Cardiac muscle cell (in vitro differentiated cells and primary cell): ENCODE results near the gene CCBE1. TPM values are rescaled to one million over a fixed set of nuclear protein-coding genes. Genes with fewer than 3 reads are reported as not detected.
A peak's percentile ranks its signal among the peaks of the same experiment; 100 is the strongest.
"Not testable (repeated sequence)": the region's sequence is repeated elsewhere in the genome, so short reads cannot be mapped to it uniquely, and the experiment has no call there.

Experiments used
- DNase-seq, 2 donors: peaks; one replicate each; pipeline versions ENCODE4 v3.0.0 to v3.0.0-alpha.2; 2010 to 2017; ENCODE audit warnings: low read depth in 1 of 2, low spot score in 1 of 2
- H3K27ac ChIP-seq: fragments of 200-600 bp; sonication (generic); 2 replicates; pipeline ENCODE4 v1.5.1; 2016
- H3K27me3 ChIP-seq: fragments of 200-600 bp; sonication (generic); 2 replicates; pipeline ENCODE4 v1.6.0; 2016; ENCODE audit warnings: control low read depth
- H3K36me3 ChIP-seq: fragments of 200-600 bp; sonication (generic); 2 replicates; pipeline ENCODE4 v1.5.1; 2016; ENCODE audit warnings: control low read depth
- H3K4me1 ChIP-seq: fragments of 200-600 bp; sonication (generic); 2 replicates; pipeline ENCODE4 v1.8.1; 2017; ENCODE audit warnings: low read depth, mild to moderate bottlenecking, mixed run types
- H3K4me3 ChIP-seq: fragments of 200-600 bp; sonication (generic); 2 replicates; pipeline ENCODE4 v1.5.1; 2016; ENCODE audit warnings: mild to moderate bottlenecking
- H3K9me3 ChIP-seq: fragments of 200-600 bp; sonication (generic); 2 replicates; pipeline ENCODE4 v1.5.1; 2017; ENCODE audit warnings: low read depth, mild to moderate bottlenecking, control low read depth
- polyA plus RNA-seq: library from polyadenylated mRNA; unstranded; fragments of >200 nt; fragmentation: Nextera tagmentation; extraction: Ambion mirVana; gene quantifications from 2 replicates; pipeline ENCODE4 v1.2.1, GENCODE V29; 2016
- total RNA-seq: library from RNA; depleted of rRNA; stranded (reverse); fragments of >200 nt; gene quantifications from 2 replicates; pipeline ENCODE4 v1.2.3, GENCODE V29; 2016
- TF ChIP-seq, protein P1 (sequence below): IDR thresholded peaks from 2 replicates; pipeline ENCODE4 v1.5.1; 2012; ENCODE audit warnings: low read depth, mild to moderate bottlenecking, low read length

The CCBE1 gene
- total and polyA plus RNA-seq, 2 experiments from 2014 or later, result 1.5 to 3.7 TPM

DNA sequence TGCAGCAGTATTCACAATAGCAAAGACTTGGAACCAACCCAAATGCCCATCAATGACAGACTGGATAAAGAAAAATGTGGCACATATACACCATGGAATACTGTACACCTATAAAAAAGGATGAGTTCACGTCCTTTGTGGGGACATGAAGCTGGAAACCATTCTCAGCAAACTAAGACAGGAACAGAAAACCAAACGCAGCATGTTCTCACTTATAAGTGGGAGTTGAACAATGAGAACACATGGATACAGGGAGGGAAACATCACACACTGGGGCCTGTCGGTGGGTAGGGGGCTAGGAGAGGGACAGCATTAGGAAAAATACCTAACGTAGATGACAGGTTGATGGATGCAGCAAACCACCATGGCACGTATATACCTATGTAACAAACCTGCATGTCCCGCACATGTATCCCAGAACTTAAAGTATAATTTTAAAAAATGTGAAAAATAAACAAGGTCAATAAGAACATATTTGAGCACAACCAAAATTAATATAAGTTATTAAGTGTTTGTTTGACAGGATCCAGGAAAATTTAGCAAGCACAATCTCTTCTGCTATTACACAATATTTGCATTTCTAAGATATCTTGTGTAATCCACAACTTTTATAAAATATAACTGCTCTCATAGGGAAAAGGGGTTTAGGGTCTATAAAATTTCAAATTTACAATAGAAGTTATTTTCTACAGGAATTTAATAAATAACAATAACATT lies 22.9 kb downstream of the CCBE1 start:
- Histone ChIP-seq H3K27ac (no peak overlapping the region), H3K27me3 (peaks cover 32% of the 10 kb centered on the region), H3K36me3 (no peaks in the 10 kb centered on the region), H3K4me3 (no peak overlapping the region), H3K9me3 (no peaks in the 10 kb centered on the region), H3K4me1 (peaks cover 11% of the 10 kb centered on the region)
- TF ChIP-seq, protein P1, sequence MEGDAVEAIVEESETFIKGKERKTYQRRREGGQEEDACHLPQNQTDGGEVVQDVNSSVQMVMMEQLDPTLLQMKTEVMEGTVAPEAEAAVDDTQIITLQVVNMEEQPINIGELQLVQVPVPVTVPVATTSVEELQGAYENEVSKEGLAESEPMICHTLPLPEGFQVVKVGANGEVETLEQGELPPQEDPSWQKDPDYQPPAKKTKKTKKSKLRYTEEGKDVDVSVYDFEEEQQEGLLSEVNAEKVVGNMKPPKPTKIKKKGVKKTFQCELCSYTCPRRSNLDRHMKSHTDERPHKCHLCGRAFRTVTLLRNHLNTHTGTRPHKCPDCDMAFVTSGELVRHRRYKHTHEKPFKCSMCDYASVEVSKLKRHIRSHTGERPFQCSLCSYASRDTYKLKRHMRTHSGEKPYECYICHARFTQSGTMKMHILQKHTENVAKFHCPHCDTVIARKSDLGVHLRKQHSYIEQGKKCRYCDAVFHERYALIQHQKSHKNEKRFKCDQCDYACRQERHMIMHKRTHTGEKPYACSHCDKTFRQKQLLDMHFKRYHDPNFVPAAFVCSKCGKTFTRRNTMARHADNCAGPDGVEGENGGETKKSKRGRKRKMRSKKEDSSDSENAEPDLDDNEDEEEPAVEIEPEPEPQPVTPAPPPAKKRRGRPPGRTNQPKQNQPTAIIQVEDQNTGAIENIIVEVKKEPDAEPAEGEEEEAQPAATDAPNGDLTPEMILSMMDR, result no peak
- no peak for DNase-seq

DNA sequence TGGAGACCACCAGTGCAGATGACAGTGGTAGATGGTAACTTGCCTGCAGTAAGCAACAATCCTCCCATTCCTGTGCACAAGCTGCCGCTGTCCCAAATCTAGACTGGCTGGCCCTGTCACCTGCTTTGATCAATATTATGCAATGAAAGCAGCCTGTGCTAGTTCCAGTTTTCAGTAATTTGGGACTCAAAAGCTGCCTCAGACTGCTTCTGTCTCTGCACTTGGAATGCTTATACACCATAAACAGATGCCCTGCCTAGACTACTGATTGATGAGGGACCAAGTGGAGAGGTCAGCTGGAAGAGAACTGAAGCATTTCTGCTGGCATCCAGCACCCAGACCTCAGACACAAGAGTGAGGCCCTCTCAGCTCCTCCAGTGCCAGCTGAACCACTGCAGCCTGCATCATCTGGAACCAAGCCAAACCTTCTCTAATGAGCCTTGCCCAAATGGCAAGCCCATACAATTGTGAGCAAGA lies 24.9 kb downstream of the CCBE1 start:
- Histone ChIP-seq H3K36me3 (no peaks in the 10 kb centered on the region), H3K27me3 (peaks cover 30% of the 10 kb centered on the region), H3K9me3 (no peaks in the 10 kb centered on the region), H3K27ac (no peak overlapping the region), H3K4me1 (peaks cover 11% of the 10 kb centered on the region), H3K4me3 (no peak overlapping the region)
- TF ChIP-seq, protein P1, result no peak
- DNase-seq, result no peak

DNA sequence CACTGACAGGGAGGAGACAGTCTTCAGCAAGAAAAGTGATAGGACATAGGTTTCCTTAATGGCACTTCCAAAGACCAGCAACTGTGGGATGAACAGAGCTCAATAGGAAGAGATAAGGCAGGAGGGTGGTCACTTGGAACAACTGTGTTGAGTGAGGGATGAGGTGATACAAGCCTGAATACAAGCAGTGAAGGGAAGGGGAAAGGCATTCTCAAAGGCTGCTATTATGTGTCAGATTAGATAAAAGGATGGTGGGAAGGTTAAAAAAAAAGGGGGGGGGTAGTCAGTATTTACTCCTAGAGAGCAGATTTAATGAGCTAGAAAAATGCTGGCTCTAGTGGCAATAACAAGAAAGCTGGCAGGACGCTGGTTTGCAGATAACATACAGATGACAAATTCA lies 25.7 kb downstream of the CCBE1 start:
- no peak overlapping the region for H3K4me3 ChIP-seq
- TF ChIP-seq, protein P1, result no peak
- H3K4me1 ChIP-seq, result peaks cover 11% of the 10 kb centered on the region
- no peaks in the 10 kb centered on the region for H3K9me3 ChIP-seq
- peaks cover 27% of the 10 kb centered on the region for H3K27me3 ChIP-seq
- no peaks in the 10 kb centered on the region for H3K36me3 ChIP-seq
- H3K27ac ChIP-seq, result no peak overlapping the region
- no peak for DNase-seq

DNA sequence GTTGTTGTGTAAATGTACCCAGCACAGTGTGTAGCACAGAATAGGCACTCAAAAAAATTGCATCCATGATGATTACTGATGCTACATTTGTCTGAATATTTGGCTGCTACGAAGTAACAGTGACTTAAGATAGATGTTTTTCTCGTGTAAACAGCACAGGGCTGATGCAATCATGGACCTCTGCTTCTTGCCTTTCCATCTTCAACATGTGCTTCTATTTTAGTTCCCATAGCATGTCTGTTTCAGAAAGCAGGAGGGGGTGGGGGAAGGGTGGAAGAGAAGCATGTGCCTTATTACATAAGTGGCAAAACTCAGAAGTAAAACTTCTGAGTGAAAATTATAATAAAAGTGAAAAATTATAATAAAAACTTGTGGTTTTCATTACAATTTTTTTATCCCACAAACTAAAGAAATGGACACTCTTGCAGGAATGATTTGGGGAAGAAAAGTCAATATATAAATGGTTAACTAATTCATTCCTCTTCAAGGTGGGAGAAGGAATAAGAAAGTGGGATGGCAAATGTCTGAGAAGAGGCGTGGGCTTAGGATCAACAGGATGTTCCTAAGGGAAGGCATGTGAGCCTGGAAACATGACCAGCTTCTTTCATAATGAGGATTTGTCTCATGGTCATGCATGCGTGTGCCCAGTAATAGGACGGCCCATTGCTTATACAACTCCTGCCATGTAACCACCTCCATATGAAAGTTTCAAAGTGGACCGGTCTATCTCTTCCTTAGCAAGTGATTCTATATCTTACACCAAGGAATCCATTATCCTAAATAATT lies 27.2 kb downstream of the CCBE1 start:
- H3K9me3 ChIP-seq, result no peaks in the 10 kb centered on the region
- peaks cover 26% of the 10 kb centered on the region for H3K27me3 ChIP-seq
- TF ChIP-seq, protein P1, result no peak
- no peak overlapping the region for H3K4me3 ChIP-seq
- no peaks in the 10 kb centered on the region for H3K36me3 ChIP-seq
- H3K4me1 ChIP-seq, result peaks cover 11% of the 10 kb centered on the region
- no peak overlapping the region for H3K27ac ChIP-seq
- DNase-seq, result peak in 1 of 2 donors; percentile 52

DNA sequence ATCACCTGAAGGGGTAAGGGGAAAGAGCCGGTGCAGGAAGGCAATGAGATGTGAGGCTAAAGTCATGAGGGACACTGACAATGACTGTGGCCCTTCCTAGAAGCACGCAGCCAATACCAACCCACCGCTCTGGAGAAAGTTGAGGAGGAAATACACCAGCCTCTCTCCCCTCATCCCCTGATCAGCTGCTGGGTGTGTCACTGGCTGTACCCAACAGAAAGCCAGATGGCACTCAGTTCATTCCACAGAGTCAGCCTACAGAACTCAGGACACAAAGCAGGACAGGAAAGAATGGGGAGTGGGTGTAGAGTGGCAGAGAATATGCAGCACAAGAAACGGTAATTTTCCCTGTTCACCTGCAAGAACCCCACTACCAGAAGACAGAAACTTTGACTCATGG lies 29.7 kb downstream of the CCBE1 start:
- no peaks in the 10 kb centered on the region for H3K36me3 ChIP-seq
- H3K4me1 ChIP-seq, result peaks cover 11% of the 10 kb centered on the region
- TF ChIP-seq, protein P1, result no peak
- H3K27ac ChIP-seq, result no peak overlapping the region
- H3K4me3 ChIP-seq, result no peak overlapping the region
- H3K9me3 ChIP-seq, result no peaks in the 10 kb centered on the region
- DNase-seq, result no peak
- H3K27me3 ChIP-seq, result peaks cover 44% of the 10 kb centered on the region

DNA sequence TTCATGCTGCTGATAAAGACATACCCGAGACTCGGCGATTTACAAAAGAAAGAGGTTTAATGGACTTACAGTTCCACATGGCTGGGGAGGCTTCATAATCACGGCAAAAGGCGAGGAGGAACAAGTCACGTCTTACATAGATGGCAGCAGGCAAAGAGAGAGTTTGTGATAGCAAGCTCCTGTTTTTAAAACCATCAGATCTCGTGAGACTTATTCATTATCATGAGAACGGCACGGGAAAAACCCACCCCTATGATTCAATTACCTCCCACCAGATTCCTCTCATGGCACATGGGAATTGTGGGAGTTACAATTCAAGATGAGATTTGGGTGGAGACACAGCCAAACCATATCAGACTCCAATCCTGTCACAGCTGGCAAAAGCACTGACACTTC lies 31.2 kb downstream of the CCBE1 start:
- H3K36me3 ChIP-seq, H3K4me3 ChIP-seq, H3K9me3 ChIP-seq, H3K27ac ChIP-seq, DNase-seq, H3K4me1 ChIP-seq: not testable (repeated sequence)
- H3K27me3 ChIP-seq, result peaks cover 54% of the 10 kb centered on the region
